ENCODE measurements around the gene TBL3.

Gene TBL3

GRCh38 chr16:2029350-2029749, 57.5 kb downstream of the TBL3 start:
- no peak for DNase-seq (ENCODE audit: extremely low spot score, insufficient read length, low read depth)

GRCh38 chr16:2030036-2030435, 58.2 kb downstream of the TBL3 start:
- FAIRE-seq, result no peak
- DNase-seq (ENCODE audit: extremely low spot score, insufficient read length, low read depth), result no peak

More at GRCh38 chr16:2029350-2029749, 57.5 kb downstream of the TBL3 start:
- no peak for FAIRE-seq

GRCh38 chr16:2031081-2031577, 59.3 kb downstream of the TBL3 start:
- FAIRE-seq, result no peak

More at GRCh38 chr16:2031081-2031577, 59.3 kb downstream of the TBL3 start:
- no peak for DNase-seq (ENCODE audit: extremely low spot score, insufficient read length, low read depth)

All from GM18507 (cell line).